Gastrocnemius medialis (tissue), 4 donors: ENCODE data around the gene OR2D3. TPM values are rescaled to one million over a fixed set of nuclear protein-coding genes. Genes with fewer than 3 reads are reported as not detected.
"Not testable (repeated sequence)": the region's sequence is repeated elsewhere in the genome, so short reads cannot be mapped to it uniquely, and the experiment has no call there.

Source experiments
- ATAC-seq, 2 donors: fragments of 150-250 bp; one replicate each; pipeline ENCODE4 v1.9.1; 2016
- DNase-seq, 2 donors: peaks; one replicate each; pipeline ENCODE4 v3.0.0-alpha.2; 2019
- H3K27ac ChIP-seq, 4 donors: fragments of 200-600 bp; sonication (generic); 1 replicate in 1 of 4; 2 replicates in 3 of 4; pipeline ENCODE4 v1.5.1; 2016 to 2018; ENCODE audit warnings: mild to moderate bottlenecking in 2 of 4, moderate library complexity in 1 of 4
- H3K27me3 ChIP-seq, 3 donors: fragments of 200-600 bp; sonication (generic) in 2 of 3; 1 replicate in 1 of 3; 2 replicates in 2 of 3; pipeline versions ENCODE4 v1.5.1 to v1.6.0; 2016 to 2019; ENCODE audit warnings: mild to moderate bottlenecking in 1 of 3, moderate library complexity in 1 of 3
- H3K36me3 ChIP-seq, 2 donors: fragments of 200-600 bp; sonication (generic) in 1 of 2; one replicate each; pipeline ENCODE4 v1.5.1; 2017 to 2018
- H3K4me1 ChIP-seq, 2 donors: fragments of 200-600 bp; sonication (generic) in 1 of 2; one replicate each; pipeline ENCODE4 v1.5.1; 2016 to 2017; ENCODE audit warnings: mild to moderate bottlenecking in 2 of 2
- H3K4me3 ChIP-seq, 4 donors: fragments of 200-600 bp; sonication (generic) in 3 of 4; 1 replicate in 1 of 4; 2 replicates in 3 of 4; pipeline ENCODE4 v1.5.1; 2016 to 2019; ENCODE audit warnings: mild to moderate bottlenecking in 2 of 4
- H3K9me3 ChIP-seq, 3 donors: fragments of 200-600 bp; sonication (generic) in 2 of 3; 1 replicate in 1 of 3; 2 replicates in 2 of 3; pipeline ENCODE4 v1.5.1; 2016 to 2019
- POLR2A ChIP-seq, 2 donors: fragments of 450-650 bp; IDR thresholded peaks; one replicate each; pipeline ENCODE4 v1.6.1; 2017; ENCODE audit warnings: antibody characterized with exemption in 2 of 2, mild to moderate bottlenecking in 2 of 2, moderate library complexity in 2 of 2
- in situ Hi-C, 4 donors: fragments of 200-750 bp; cut with MboI; loops; one replicate each; pipeline versions ENCODE4 v1.15.0 to v1.8.0; 2017; ENCODE audit warnings: low sequenced_read_pairs in 4 of 4
- intact Hi-C: fragments of 100-400 bp; cut with DNase I; formaldehyde crosslinking; loops from one replicate; pipeline ENCODE4 v1.15.1; 2023; ENCODE audit warnings: low total_unique reads
- total RNA-seq, 4 donors: library from RNA; depleted of rRNA; stranded (reverse); fragments of >200 nt; gene quantifications; one replicate each; pipeline versions ENCODE4 v1.1.0 to v1.2.3, GENCODE V29; 2016
- TF ChIP-seq, protein P1 (sequence below), 5 experiments: fragments of 450-650 bp in 3 of 5; fragments of 200-600 bp in 2 of 5; sonication (generic) in 2 of 5; IDR thresholded peaks in 4 of 5; conservative IDR thresholded peaks in 1 of 5; 1 replicate in 4 of 5; 2 replicates in 1 of 5; pipeline ENCODE4 v1.5.1; 2016 to 2019; ENCODE audit warnings: antibody characterized with exemption in 5 of 5, mild to moderate bottlenecking in 3 of 5, moderate library complexity in 3 of 5

OR2D3 gene
- total RNA-seq, 4 donors from 2014 or later = not detected

DNA sequence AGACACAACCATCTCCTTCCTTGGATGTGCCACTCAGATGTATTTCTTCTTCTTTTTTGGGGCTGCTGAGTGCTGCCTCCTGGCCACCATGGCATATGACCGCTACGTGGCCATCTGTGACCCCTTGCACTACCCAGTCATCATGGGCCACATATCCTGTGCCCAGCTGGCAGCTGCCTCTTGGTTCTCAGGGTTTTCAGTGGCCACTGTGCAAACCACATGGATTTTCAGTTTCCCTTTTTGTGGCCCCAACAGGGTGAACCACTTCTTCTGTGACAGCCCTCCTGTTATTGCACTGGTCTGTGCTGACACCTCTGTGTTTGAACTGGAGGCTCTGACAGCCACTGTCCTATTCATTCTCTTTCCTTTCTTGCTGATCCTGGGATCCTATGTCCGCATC is 43.9 kb upstream of the OR2D3 start:
- no peak overlapping the region for H3K4me3 ChIP-seq
- no peaks in the 10 kb centered on the region for H3K27me3 ChIP-seq
- H3K36me3 ChIP-seq = no peaks in the 10 kb centered on the region
- H3K4me1 ChIP-seq = no peaks in the 10 kb centered on the region
- ATAC-seq (no peak), DNase-seq (no peak)
- no peak overlapping the region for H3K27ac ChIP-seq
- H3K9me3 ChIP-seq = no peaks in the 10 kb centered on the region
- in situ Hi-C loops (no loop called here), intact Hi-C loops (no loop called here)
- TF ChIP-seq, protein P1, sequence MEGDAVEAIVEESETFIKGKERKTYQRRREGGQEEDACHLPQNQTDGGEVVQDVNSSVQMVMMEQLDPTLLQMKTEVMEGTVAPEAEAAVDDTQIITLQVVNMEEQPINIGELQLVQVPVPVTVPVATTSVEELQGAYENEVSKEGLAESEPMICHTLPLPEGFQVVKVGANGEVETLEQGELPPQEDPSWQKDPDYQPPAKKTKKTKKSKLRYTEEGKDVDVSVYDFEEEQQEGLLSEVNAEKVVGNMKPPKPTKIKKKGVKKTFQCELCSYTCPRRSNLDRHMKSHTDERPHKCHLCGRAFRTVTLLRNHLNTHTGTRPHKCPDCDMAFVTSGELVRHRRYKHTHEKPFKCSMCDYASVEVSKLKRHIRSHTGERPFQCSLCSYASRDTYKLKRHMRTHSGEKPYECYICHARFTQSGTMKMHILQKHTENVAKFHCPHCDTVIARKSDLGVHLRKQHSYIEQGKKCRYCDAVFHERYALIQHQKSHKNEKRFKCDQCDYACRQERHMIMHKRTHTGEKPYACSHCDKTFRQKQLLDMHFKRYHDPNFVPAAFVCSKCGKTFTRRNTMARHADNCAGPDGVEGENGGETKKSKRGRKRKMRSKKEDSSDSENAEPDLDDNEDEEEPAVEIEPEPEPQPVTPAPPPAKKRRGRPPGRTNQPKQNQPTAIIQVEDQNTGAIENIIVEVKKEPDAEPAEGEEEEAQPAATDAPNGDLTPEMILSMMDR (IDR thresholded peaks at IDR 0.05 in 4 of 5, conservative IDR thresholded peaks at IDR 0.05 in 1 of 5) = no peak
- TF ChIP-seq POLR2A (IDR thresholded peaks at IDR 0.05) = no peak

DNA sequence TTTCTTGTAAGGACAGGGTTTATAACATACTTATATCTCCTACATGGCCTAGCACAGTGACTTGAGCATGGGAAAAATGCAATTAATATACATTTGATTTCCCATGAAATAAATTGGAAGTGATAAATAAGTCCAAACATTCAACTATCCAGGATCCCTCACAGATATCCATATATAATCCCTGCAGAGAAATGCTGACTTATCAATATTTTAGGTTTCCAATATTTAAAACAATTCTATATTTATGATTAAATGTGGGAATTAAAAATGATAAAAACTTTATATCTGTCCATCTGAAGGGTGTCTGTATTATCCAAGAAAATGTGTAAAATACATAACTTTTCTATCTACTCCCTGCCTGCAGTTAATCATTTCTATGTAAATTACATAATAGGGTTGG is 38.1 kb upstream of the OR2D3 start:
- intact Hi-C loops = no loop called here
- Histone ChIP-seq H3K36me3 (no peaks in the 10 kb centered on the region), H3K4me1 (no peaks in the 10 kb centered on the region), H3K27me3 (no peaks in the 10 kb centered on the region), H3K27ac (no peak overlapping the region), H3K9me3 (no peaks in the 10 kb centered on the region), H3K4me3 (no peak overlapping the region)
- TF ChIP-seq, protein P1 (IDR thresholded peaks at IDR 0.05 in 4 of 5, conservative IDR thresholded peaks at IDR 0.05 in 1 of 5) = no peak
- no peak for TF ChIP-seq POLR2A (IDR thresholded peaks at IDR 0.05)
- DNase-seq (no peak), ATAC-seq (no peak)
- in situ Hi-C loops = no loop called here

DNA sequence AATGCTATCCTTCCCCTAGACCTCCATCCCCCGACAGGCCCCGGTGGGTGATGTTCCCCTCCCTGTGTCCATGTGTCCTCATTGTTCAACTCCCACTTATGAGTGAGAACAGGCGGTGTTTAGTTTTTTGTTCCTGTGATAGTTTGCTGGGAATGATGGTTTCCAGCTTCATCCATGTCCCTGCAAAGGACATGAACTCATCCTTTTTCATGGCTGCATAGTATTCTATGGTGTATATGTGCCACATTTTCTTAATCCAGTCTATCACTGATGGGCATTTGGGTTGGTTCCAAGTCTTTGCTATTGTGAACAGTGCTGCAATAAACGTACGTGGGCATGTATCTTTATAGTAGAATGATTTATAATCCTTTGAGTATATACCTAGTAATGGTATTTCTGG is 33.1 kb upstream of the OR2D3 start:
- ATAC-seq, H3K9me3 ChIP-seq, H3K4me1 ChIP-seq, H3K27ac ChIP-seq, H3K4me3 ChIP-seq, intact Hi-C loops, H3K36me3 ChIP-seq, H3K27me3 ChIP-seq, in situ Hi-C loops, DNase-seq: not testable (repeated sequence)

DNA sequence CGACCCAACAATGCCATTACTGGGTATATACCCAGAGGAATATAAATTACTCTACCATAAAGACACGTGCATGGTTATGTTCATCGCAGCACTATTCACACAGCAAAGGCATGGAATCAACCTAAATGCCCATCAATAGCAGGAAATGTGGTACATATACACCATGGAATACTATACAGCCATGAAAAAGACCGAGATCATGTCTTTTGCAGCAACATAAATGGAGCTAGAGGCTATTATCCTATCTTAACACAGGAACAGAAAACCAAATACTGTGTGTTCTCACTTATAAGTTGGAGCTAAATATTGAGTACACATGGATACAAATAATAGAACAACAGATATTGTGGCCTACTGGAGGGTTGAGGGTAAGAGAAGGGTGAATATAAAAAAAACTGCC is 32.0 kb upstream of the OR2D3 start:
- intact Hi-C loops = no loop called here
- no peak for TF ChIP-seq POLR2A (IDR thresholded peaks at IDR 0.05)
- TF ChIP-seq, protein P1 (IDR thresholded peaks at IDR 0.05 in 4 of 5, conservative IDR thresholded peaks at IDR 0.05 in 1 of 5) = no peak

DNA sequence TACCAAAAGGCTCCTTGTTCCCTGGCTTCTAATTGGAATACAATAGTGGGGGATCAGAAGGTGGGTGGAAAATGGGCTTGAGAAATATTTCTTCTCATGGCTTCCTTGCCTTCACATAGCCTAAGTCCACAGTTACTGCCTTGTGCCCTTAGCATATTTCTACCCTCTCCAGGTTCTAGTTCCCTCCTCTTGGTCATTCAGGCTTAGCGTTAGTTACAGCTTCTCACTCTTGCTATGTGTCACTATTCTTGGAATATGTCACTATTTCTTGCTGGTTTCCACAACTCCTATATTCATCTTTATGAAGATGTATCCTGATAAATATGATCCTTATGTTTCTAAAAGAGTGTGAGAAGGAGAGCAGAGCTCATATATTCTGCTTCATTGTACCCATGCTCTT is 31.0 kb upstream of the OR2D3 start:
- intact Hi-C loops (no loop called here), in situ Hi-C loops (no loop called here)
- Histone ChIP-seq H3K36me3 (no peaks in the 10 kb centered on the region), H3K27ac (no peak overlapping the region), H3K4me1 (no peaks in the 10 kb centered on the region), H3K27me3 (no peaks in the 10 kb centered on the region), H3K4me3 (no peak overlapping the region), H3K9me3 (no peaks in the 10 kb centered on the region)
- DNase-seq = no peak
- ATAC-seq = no peak
- TF ChIP-seq, protein P1 (IDR thresholded peaks at IDR 0.05 in 4 of 5, conservative IDR thresholded peaks at IDR 0.05 in 1 of 5) = no peak
- TF ChIP-seq POLR2A (IDR thresholded peaks at IDR 0.05) = no peak

More for the DNA sequence above, 32.0 kb upstream of the OR2D3 start:
- Histone ChIP-seq H3K4me3 (no peak overlapping the region), H3K27ac (no peak overlapping the region), H3K36me3 (no peaks in the 10 kb centered on the region), H3K27me3 (no peaks in the 10 kb centered on the region), H3K4me1 (no peaks in the 10 kb centered on the region), H3K9me3 (no peaks in the 10 kb centered on the region)
- in situ Hi-C loops = no loop called here
- ATAC-seq (no peak), DNase-seq (no peak)
